GM10248 (cell line): ENCODE results near the gene ATG4A.

Experiments
- CTCF ChIA-PET: fragments of 300-600 bp; sonication (Branson Sonifier 250); formaldehyde crosslinking; extraction: SDS; loops from one replicate; lab custom pipeline; 2021; ENCODE audit warnings: antibody characterized with exemption; lab: Yijun Ruan, JAX
- POLR2A ChIA-PET: fragments of 350-650 bp; sonication (Branson Sonifier 250); formaldehyde crosslinking; extraction: SDS; loops from one replicate; lab custom pipeline; 2020; ENCODE audit warnings: antibody characterized with exemption; lab: Yijun Ruan, JAX
- DNase-seq: peaks from one replicate; pipeline ENCODE4 v3.0.0; 2012; ENCODE audit errors: extremely low spot score
- CTCF ChIP-seq: IDR thresholded peaks from 2 replicates; pipeline ENCODE4 v1.5.1; 2012; ENCODE audit warnings: mild to moderate bottlenecking, low read depth; ENCODE audit errors: extremely low read depth, missing control alignments, control extremely low read depth

ATG4A gene

GRCh38 chrX:108081110-108081509, 10.5 kb upstream of the ATG4A start:
- CTCF ChIA-PET, result interaction anchor here (0.9 to 2.3 kb wide), 3 partner anchors 8 to 61 kb away, joined by 3 to 6 read pairs (median 3); no protein-coding TSS in a partner anchor
- no peak for DNase-seq
- TF ChIP-seq CTCF, result no peak
- POLR2A ChIA-PET, result no interaction called here

DNA sequence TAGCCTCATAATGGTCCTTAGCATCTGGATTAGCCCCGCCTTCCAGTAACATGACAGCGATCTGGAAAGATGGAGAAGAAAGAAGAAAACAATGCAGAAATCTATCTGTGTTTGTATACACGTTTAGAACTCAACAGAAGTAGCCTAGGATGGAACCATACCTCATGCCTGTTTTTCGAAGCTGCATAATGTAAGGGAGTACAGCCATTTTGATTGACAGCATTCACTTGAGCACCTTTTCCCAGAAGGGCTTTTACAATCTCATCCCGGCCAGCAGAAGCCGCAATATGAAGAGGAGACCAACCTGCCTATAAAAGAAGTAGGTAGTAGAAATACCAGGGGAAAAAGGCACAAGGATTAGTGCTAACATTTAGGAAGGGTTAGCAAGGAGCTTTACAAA, 3.8 kb upstream of the ATG4A start:
- CTCF ChIA-PET, result no interaction called here
- POLR2A ChIA-PET, result no interaction called here
- no peak for TF ChIP-seq CTCF

DNA sequence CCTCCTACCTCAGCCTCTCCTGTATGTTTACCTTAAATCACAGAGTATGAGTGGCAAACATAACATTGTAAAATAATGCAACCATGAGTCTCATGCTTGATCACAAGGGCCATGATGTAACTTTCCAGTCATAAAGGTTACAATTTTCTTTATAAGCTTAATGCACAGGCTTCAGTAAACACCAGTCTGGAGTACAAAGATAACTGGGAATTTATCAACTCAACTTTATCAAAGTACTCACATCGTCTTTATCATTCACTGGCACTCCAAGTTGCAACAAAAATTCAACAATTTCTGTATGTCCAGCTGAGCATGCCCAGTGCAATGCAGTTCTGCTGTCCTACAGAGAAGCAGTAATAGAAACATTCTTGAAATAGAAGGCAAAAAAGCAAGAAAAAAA, 3.1 kb upstream of the ATG4A start:
- DNase-seq, result no peak
- TF ChIP-seq CTCF, result no peak
- ChIA-PET CTCF (no interaction called here), POLR2A (no interaction called here)

More for the DNA sequence above, 3.8 kb upstream of the ATG4A start:
- DNase-seq, result no peak

GRCh38 chrX:108090491-108091263, 901 bp upstream of the ATG4A start:
- TF ChIP-seq CTCF, result no peak
- ChIA-PET CTCF (interaction anchor here (1.0 to 1.7 kb wide), 3 partner anchors 8 to 70 kb away, joined by 3 to 4 read pairs (median 3); no protein-coding TSS in a partner anchor), POLR2A (interaction anchor here (1.0 kb wide), 1 partner anchor 461 kb away, joined by 3 read pairs; no protein-coding TSS in a partner anchor)
- DNase-seq, result no peak

- peak; percentile 14 for DNase-seq
- ChIA-PET POLR2A (interaction anchor here (1.0 to 1.2 kb wide), 2 partner anchors 376 to 463 kb away, joined by 3 read pairs; no protein-coding TSS in a partner anchor), CTCF (interaction anchor here (0.7 to 1.7 kb wide), 4 partner anchors 9 to 21 kb away, joined by 3 to 4 read pairs (median 3); no protein-coding TSS in a partner anchor)
- TF ChIP-seq CTCF, result no peak
These were observed 307 bp downstream of the ATG4A start for GRCh38 chrX:108091878-108092291.

- no peak for TF ChIP-seq CTCF
- no peak for DNase-seq
- ChIA-PET POLR2A (interaction anchor here (0.7 kb wide), 1 partner anchor 529 kb away, joined by 3 read pairs; no protein-coding TSS in a partner anchor), CTCF (interaction anchor here (0.9 kb wide), 1 partner anchor 41 kb away, joined by 3 read pairs; no protein-coding TSS in a partner anchor)
These were observed 5.8 kb downstream of the ATG4A start for GRCh38 chrX:108097380-108097779.
